Activated CD4-positive, alpha-beta T cell treated with anti-CD3 and anti-CD28 coated beads for 48 hours (primary cell): ENCODE measurements around the gene RARB.

Experiments
- DNase-seq: peaks from one replicate; pipeline ENCODE4 v3.0.0-alpha.2; 2020

Gene RARB

GRCh38 chr3:25473246-25473645 is 45.2 kb downstream of the RARB start:
- DNase-seq = no peak

GRCh38 chr3:25474052-25474451 is 46.0 kb downstream of the RARB start:
- no peak for DNase-seq

- no peak for DNase-seq
These were observed 48.6 kb downstream of the RARB start for GRCh38 chr3:25476639-25477038.

- DNase-seq = no peak
These were observed 50.2 kb downstream of the RARB start for GRCh38 chr3:25478211-25478757.

- DNase-seq = no peak
These were observed 51.1 kb downstream of the RARB start for GRCh38 chr3:25478964-25479726.

- no peak for DNase-seq
These were observed 51.6 kb downstream of the RARB start for GRCh38 chr3:25479727-25480010.

- DNase-seq = no peak
These were observed 52.7 kb downstream of the RARB start for GRCh38 chr3:25480811-25481210.

- no peak for DNase-seq
These were observed 53.3 kb downstream of the RARB start for GRCh38 chr3:25481386-25481785.

- no peak for DNase-seq
These were observed 55.4 kb downstream of the RARB start for GRCh38 chr3:25483456-25483855.

GRCh38 chr3:25485673-25486072 is 57.6 kb downstream of the RARB start:
- DNase-seq = no peak

GRCh38 chr3:25486932-25487331 is 58.9 kb downstream of the RARB start:
- DNase-seq = no peak

GRCh38 chr3:25489858-25490593 is 62.0 kb downstream of the RARB start:
- no peak for DNase-seq

- DNase-seq = no peak
These were observed 65.2 kb downstream of the RARB start for GRCh38 chr3:25493246-25493645.

- DNase-seq = no peak
These were observed 65.7 kb downstream of the RARB start for GRCh38 chr3:25493786-25494185.

GRCh38 chr3:25495304-25495703 is 67.2 kb downstream of the RARB start:
- DNase-seq = no peak

- DNase-seq = no peak
These were observed 67.7 kb downstream of the RARB start for GRCh38 chr3:25495726-25496253.

- DNase-seq = no peak
These were observed 69.0 kb downstream of the RARB start for GRCh38 chr3:25497096-25497495.

GRCh38 chr3:25500706-25501210 is 72.7 kb downstream of the RARB start:
- DNase-seq = no peak

GRCh38 chr3:25502233-25502632 is 74.2 kb downstream of the RARB start:
- no peak for DNase-seq

- DNase-seq = no peak
These were observed 75.8 kb downstream of the RARB start for GRCh38 chr3:25503898-25504301.

- no peak for DNase-seq
These were observed 77.5 kb downstream of the RARB start for GRCh38 chr3:25505581-25505980.

- DNase-seq = no peak
These were observed 79.7 kb downstream of the RARB start for GRCh38 chr3:25507811-25508210.

GRCh38 chr3:25508433-25508832 is 80.4 kb downstream of the RARB start:
- DNase-seq = no peak

GRCh38 chr3:25508901-25509300 is 80.8 kb downstream of the RARB start:
- no peak for DNase-seq
